Activated T-helper 1 cell treated with Interleukin-2 at 50 U/mL for 16 hours (primary cell): ENCODE measurements around the gene GABRA6.
"Not testable (repeated sequence)": the region's sequence is repeated elsewhere in the genome, so short reads cannot be mapped to it uniquely, and the experiment has no call there.

Experiments used
- DNase-seq: peaks from one replicate; pipeline ENCODE4 v3.0.0-alpha.2; 2020; ENCODE audit warnings: low read depth

Gene GABRA6

GRCh38 chr5:161685461-161685860 lies at the start of gene GABRA6:
Gene GABRA6 (plus strand): TSS chr5:161685721. CDS start chr5:161685990, 269 bp downstream.
- DNase-seq: no peak

GRCh38 chr5:161637591-161637990 lies 47.9 kb upstream of the GABRA6 start:
- no peak for DNase-seq

GRCh38 chr5:161641444-161641843 lies 44.1 kb upstream of the GABRA6 start:
- no peak for DNase-seq

GRCh38 chr5:161645264-161645663 lies 40.3 kb upstream of the GABRA6 start:
- no peak for DNase-seq

- DNase-seq: not testable (repeated sequence)
Measured at GRCh38 chr5:161651926-161652325, 33.6 kb upstream of the GABRA6 start.

- no peak for DNase-seq
Measured at GRCh38 chr5:161660806-161661205, 24.7 kb upstream of the GABRA6 start.

GRCh38 chr5:161663431-161663830 lies 22.1 kb upstream of the GABRA6 start:
- no peak for DNase-seq

- no peak for DNase-seq
Measured at GRCh38 chr5:161676103-161676502, 9.4 kb upstream of the GABRA6 start.

- no peak for DNase-seq
Measured at GRCh38 chr5:161686149-161686548, 628 bp downstream of the GABRA6 start.

- DNase-seq: no peak
Measured at GRCh38 chr5:161686881-161687280, 1.4 kb downstream of the GABRA6 start.

GRCh38 chr5:161687316-161687715 lies 1.8 kb downstream of the GABRA6 start:
- no peak for DNase-seq

GRCh38 chr5:161691911-161692310 lies 6.4 kb downstream of the GABRA6 start:
- no peak for DNase-seq

GRCh38 chr5:161697001-161697400 lies 11.5 kb downstream of the GABRA6 start:
- no peak for DNase-seq

GRCh38 chr5:161700065-161700464 lies 14.5 kb downstream of the GABRA6 start:
- no peak for DNase-seq

GRCh38 chr5:161703528-161703927 lies 18.0 kb downstream of the GABRA6 start:
- no peak for DNase-seq

- DNase-seq: no peak
Measured at GRCh38 chr5:161707382-161707781, 21.9 kb downstream of the GABRA6 start.

GRCh38 chr5:161709239-161709638 lies 23.7 kb downstream of the GABRA6 start:
- DNase-seq: no peak

GRCh38 chr5:161713042-161713441 lies 27.5 kb downstream of the GABRA6 start:
- DNase-seq: no peak

GRCh38 chr5:161719157-161719556 lies 33.6 kb downstream of the GABRA6 start:
- no peak for DNase-seq

- no peak for DNase-seq
Measured at GRCh38 chr5:161720460-161720859, 34.9 kb downstream of the GABRA6 start.

- DNase-seq: no peak
Measured at GRCh38 chr5:161734741-161735140, 49.2 kb downstream of the GABRA6 start.

- no peak for DNase-seq
Measured at GRCh38 chr5:161740433-161740832, 54.9 kb downstream of the GABRA6 start.

- no peak for DNase-seq
Measured at GRCh38 chr5:161744276-161744675, 58.8 kb downstream of the GABRA6 start.

GRCh38 chr5:161745392-161745791 lies 59.9 kb downstream of the GABRA6 start:
- DNase-seq: no peak

GRCh38 chr5:161751265-161751664 lies 65.7 kb downstream of the GABRA6 start:
- DNase-seq: no peak
